Measurements from ENCODE around the gene VPS37D. TPM values are rescaled to one million over a fixed set of nuclear protein-coding genes. Genes with fewer than 3 reads are reported as not detected.
"Not testable (repeated sequence)": the region's sequence is repeated elsewhere in the genome, so short reads cannot be mapped to it uniquely, and the experiment has no call there.

VPS37D gene
- total RNA-seq, 1 donor = 1.9 TPM

DNA sequence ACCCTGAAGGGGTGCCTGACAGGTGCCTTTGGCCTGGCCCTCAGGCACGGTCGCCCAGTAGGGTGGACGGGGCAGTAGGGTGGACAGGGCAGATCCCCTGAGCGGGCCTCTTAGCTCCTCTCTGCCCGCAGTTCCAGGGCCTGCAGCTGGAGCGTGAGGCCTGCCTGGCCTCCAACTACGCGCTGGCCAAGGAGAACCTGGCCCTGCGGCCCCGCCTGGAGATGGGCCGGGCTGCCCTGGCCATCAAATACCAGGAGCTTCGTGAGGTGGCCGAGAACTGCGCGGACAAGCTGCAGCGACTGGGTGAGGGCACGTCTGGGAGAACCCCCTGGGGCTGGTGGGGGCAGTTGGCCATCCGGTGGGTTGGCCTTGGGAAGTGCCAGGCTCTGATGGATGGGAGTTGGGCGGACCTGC is 1.7 kb downstream of the VPS37D start:
- TF ChIP-seq, protein P1, sequence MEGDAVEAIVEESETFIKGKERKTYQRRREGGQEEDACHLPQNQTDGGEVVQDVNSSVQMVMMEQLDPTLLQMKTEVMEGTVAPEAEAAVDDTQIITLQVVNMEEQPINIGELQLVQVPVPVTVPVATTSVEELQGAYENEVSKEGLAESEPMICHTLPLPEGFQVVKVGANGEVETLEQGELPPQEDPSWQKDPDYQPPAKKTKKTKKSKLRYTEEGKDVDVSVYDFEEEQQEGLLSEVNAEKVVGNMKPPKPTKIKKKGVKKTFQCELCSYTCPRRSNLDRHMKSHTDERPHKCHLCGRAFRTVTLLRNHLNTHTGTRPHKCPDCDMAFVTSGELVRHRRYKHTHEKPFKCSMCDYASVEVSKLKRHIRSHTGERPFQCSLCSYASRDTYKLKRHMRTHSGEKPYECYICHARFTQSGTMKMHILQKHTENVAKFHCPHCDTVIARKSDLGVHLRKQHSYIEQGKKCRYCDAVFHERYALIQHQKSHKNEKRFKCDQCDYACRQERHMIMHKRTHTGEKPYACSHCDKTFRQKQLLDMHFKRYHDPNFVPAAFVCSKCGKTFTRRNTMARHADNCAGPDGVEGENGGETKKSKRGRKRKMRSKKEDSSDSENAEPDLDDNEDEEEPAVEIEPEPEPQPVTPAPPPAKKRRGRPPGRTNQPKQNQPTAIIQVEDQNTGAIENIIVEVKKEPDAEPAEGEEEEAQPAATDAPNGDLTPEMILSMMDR (IDR thresholded peaks at IDR 0.05; ENCODE audit: insufficient read depth, low read length) = no peak
- DNase-seq (ENCODE audit: low read depth) = no peak
- peak overlapping the region; percentile 17 for H3K4me3 ChIP-seq (ENCODE audit: low read depth, low read length)

DNA sequence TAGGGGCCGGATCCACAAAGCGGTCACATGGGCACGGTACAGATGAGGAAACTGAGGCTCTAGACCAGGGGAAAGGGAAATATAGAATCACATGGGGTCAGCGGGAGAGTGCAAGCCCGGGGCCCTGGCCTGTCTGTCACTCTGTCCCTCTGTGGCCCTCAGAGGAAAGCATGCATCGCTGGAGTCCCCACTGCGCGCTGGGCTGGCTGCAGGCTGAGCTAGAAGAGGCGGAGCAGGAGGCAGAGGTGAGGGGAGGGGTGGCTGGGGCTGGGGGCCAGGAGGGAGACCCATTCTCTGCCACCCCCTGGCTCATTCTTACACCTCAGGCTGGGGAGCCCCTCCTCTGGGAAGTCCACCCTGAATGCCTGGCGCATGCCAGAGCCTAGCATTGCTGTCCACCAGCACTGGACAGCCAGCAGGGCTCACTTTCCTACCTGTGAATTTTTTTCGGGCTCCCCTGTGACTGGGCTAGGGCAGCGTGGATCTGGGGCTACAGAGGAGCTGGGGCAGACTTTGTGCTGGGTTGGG is 2.3 kb downstream of the VPS37D start:
- TF ChIP-seq, protein P1 (IDR thresholded peaks at IDR 0.05; ENCODE audit: insufficient read depth, low read length) = no peak
- H3K4me3 ChIP-seq (ENCODE audit: low read depth, low read length) = no peak overlapping the region
- DNase-seq (ENCODE audit: low read depth) = no peak

DNA sequence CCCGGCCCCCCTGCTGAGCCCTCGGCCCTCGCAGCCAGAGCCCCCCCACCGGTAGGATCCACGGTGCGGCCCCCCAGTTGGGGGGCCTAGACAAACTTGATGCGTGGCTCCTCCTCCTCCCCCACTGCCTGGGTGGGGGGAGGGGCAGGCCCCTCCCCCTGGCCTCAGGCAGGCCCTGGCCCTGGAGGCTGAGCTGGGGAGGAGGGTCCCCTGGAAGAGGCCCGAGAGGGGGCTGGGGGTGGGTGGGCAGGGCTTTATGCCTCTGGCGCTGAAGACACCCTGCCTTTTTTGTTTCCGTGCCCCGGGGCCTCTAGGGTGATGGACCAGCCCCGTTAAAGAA is 3.7 kb downstream of the VPS37D start:
- TF ChIP-seq, protein P1 (IDR thresholded peaks at IDR 0.05; ENCODE audit: insufficient read depth, low read length) = no peak
- no peak overlapping the region for H3K4me3 ChIP-seq (ENCODE audit: low read depth, low read length)
- DNase-seq (ENCODE audit: low read depth) = no peak

DNA sequence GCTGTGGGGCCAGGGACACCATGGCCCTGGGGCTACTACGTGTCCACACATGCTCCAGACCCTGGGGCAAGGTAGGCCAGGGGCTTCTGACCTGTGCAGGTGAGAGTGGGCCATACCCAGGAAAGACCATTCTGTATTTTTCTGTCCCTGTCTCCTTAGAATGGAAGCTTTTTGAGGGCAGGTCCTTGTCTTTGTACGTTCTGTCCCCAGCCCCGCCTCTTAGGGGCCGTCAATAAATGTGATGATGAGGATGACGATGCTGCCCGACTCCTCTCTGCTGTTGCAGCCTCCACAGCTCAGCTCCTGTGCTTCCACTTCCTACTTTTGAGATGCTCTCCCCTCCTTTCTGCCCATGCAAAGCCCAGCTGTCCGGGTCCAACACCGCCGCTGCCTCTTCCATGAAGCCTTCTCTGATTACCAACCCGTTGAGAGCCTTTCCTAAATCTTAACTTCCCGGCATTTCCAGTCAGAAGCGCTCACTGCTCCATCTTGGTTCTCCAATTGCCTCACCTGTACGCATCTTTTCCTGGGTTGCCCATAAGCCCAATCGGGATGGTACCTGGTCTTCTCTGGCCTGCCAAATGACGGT is 4.3 kb downstream of the VPS37D start:
- TF ChIP-seq, protein P1 (IDR thresholded peaks at IDR 0.05; ENCODE audit: insufficient read depth, low read length) = no peak
- no peak overlapping the region for H3K4me3 ChIP-seq (ENCODE audit: low read depth, low read length)
- no peak for DNase-seq (ENCODE audit: low read depth)

DNA sequence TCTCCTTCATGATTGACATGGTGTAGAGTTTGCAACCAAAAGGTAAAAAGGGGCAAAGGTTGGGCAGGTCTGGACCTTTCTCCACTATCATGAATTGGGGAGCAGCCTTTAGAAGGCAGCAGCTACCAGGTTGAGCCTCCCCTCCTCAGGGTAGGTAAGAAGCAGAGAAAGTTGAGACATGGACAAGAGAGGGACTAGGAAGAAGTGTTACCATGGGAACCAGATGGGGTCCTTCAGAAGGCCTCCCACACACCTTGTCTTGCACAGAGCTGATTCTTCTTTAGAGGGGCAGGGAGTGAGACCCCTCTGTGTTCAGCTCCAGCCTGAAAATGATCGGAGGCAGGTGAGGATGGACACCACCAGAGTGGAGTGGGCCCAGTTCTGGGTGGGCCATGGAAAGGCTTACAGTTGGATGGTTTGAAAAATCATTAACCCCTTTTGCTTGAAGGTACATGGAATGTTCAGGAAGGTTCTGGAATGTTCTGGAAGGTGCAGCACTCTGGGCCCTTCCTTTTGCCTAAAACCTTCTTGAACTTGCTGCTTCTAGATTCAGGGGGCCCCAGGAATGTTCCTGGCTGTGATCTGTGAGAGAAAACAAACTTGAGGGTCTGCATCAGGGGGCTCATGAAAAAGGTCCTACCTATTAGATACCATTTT is 7.0 kb downstream of the VPS37D start:
- no peak for DNase-seq (ENCODE audit: low read depth)
- H3K4me3 ChIP-seq (ENCODE audit: low read depth, low read length) = no peak overlapping the region
- TF ChIP-seq, protein P1 (IDR thresholded peaks at IDR 0.05; ENCODE audit: insufficient read depth, low read length) = no peak

DNA sequence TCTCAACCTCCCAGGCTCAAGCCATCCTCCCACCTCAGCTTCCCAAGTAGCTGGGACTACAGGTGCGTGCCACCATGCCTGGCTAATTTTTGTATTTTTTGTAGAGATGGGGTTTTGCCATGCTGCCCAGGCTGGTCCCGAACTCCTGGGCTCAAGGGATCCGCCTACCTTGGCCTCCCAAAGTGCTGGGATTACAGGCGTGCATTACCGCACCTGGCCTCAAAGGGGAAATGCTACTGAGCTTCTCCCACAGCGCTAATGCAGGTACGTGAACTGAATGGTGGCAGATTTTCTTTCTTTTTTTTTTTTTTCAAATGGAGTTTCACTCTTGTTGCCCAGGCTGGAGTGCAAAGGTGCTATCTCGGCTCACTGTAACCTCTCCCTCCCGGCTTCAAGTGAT is 8.4 kb downstream of the VPS37D start:
- DNase-seq (ENCODE audit: low read depth); H3K4me3 ChIP-seq (ENCODE audit: low read depth, low read length): not testable (repeated sequence)

DNA sequence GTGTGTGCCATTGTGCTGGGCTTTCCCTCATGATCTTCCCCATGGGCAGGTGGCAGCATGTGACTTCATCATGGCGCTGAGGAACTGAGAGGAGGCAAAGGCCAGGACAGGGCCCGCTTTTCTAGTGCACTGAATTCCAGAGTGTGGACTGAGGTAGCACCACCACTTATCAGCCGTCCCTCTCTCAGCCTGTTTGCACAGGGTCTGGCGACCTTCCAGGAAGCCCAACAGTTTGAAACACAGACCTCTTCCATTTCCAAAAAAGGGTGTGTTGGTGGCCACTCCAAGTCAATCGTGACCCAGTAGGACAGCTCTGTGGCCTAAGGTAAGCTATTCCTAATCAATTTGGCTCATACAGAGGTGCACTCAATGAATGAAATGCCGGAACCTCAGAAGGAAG is 11.2 kb downstream of the VPS37D start:
- H3K4me3 ChIP-seq (ENCODE audit: low read depth, low read length) = no peak overlapping the region
- TF ChIP-seq, protein P1 (IDR thresholded peaks at IDR 0.05; ENCODE audit: insufficient read depth, low read length) = no peak
- DNase-seq (ENCODE audit: low read depth) = no peak

All from fibroblast of the aortic adventitia (primary cell).